ENCODE results near the gene ASMT.

ASMT gene

GRCh38 chrX:1598021-1598875 lies 16.6 kb upstream of the ASMT start:
- no peak overlapping the region for H3K4me3 ChIP-seq (ENCODE audit: low read depth, low read length)
- no peak for TF ChIP-seq CTCF (IDR thresholded peaks at IDR 0.05; ENCODE audit: control insufficient read depth, extremely low read depth, insufficient read depth)
- DNase-seq (ENCODE audit: low read depth), result no peak

GRCh38 chrX:1598876-1599790 lies 15.7 kb upstream of the ASMT start:
- no peak for TF ChIP-seq CTCF (IDR thresholded peaks at IDR 0.05; ENCODE audit: control insufficient read depth, extremely low read depth, insufficient read depth)
- DNase-seq (ENCODE audit: low read depth), result no peak
- no peak overlapping the region for H3K4me3 ChIP-seq (ENCODE audit: low read depth, low read length)

- no peak for DNase-seq (ENCODE audit: low read depth)
- TF ChIP-seq CTCF (IDR thresholded peaks at IDR 0.05; ENCODE audit: control insufficient read depth, extremely low read depth, insufficient read depth), result no peak
- no peak overlapping the region for H3K4me3 ChIP-seq (ENCODE audit: low read depth, low read length)
Measured at GRCh38 chrX:1599791-1600405, 15.0 kb upstream of the ASMT start.

GRCh38 chrX:1600406-1601050 lies 14.3 kb upstream of the ASMT start:
- no peak overlapping the region for H3K4me3 ChIP-seq (ENCODE audit: low read depth, low read length)
- no peak for DNase-seq (ENCODE audit: low read depth)
- no peak for TF ChIP-seq CTCF (IDR thresholded peaks at IDR 0.05; ENCODE audit: control insufficient read depth, extremely low read depth, insufficient read depth)

- no peak for DNase-seq (ENCODE audit: low read depth)
- no peak for TF ChIP-seq CTCF (IDR thresholded peaks at IDR 0.05; ENCODE audit: control insufficient read depth, extremely low read depth, insufficient read depth)
Measured at GRCh38 chrX:1601051-1601767, 13.7 kb upstream of the ASMT start.

GRCh38 chrX:1601768-1602085 lies 13.1 kb upstream of the ASMT start:
- no peak for TF ChIP-seq CTCF (IDR thresholded peaks at IDR 0.05; ENCODE audit: control insufficient read depth, extremely low read depth, insufficient read depth)
- DNase-seq (ENCODE audit: low read depth), result no peak
- no peak overlapping the region for H3K4me3 ChIP-seq (ENCODE audit: low read depth, low read length)

More at GRCh38 chrX:1601051-1601767, 13.7 kb upstream of the ASMT start:
- no peak overlapping the region for H3K4me3 ChIP-seq (ENCODE audit: low read depth, low read length)
